Stimulated activated CD4-positive, alpha-beta T cell treated with anti-CD3 and anti-CD28 coated beads, Interleukin-4, amount 100 ng/mL, for 48 hours (primary cell): ENCODE data around the gene DIDO1.

Experiments used
- DNase-seq, 2 donors: peaks; one replicate each; pipeline ENCODE4 v3.0.0-alpha.2; 2020; ENCODE audit warnings: low read depth in 2 of 2

The DIDO1 gene

DNA sequence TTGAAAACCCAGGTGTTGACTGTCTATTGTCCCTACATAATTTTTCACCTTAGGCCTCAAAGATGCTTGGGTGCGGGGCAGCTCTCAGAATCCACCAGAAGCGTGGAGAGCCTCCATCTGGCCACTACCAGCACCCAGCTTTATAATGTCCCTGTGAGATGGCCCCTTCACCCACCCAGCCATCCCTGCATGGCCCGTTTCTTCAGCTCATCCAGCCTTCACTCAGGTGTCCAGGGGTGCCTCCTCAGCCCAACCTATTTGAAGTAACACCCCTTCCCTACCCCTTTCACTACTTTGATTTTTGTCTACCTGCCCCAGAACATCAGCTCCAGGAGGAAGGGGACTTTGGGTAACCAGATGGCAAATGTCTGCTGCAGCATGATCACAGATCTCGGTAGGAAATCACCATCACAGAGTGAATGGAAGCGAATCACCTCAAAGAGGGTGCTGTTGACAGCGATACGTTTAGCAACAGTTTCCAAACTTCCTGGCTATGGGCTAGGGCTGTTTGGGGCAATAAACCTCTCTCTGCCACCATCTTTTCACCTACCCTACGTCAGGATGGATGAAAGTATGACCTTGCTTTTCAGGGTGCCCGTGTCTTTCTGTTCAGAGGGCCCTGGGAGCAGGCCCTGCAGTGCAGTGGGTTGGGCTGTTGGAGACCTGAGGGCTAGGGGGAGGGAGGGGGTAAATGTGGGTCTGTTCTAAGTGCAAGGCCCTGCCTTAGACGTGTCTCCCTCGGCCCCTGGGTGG, 25.0 kb upstream of the DIDO1 start:
- no peak for DNase-seq

DNA sequence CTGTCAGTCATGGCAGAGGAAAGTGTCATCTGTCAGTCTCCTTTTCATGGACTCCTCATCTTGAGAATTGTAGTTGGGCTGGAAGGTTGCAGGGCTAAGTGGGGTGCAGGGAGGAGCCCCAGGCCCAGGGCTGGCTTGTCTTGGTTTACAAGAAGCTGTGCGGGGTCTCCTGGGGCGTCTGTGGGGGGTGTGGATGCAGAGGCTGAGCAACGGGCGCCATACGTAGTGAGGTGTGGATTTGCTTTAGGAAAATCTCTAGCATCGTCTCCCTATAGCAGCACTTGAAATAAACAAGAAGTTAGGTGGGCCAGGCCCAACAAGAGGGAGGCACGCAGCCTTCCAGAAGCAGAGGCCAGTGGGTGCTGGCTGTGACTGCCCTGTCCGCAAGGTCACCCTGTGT, 24.4 kb upstream of the DIDO1 start:
- DNase-seq, result no peak

DNA sequence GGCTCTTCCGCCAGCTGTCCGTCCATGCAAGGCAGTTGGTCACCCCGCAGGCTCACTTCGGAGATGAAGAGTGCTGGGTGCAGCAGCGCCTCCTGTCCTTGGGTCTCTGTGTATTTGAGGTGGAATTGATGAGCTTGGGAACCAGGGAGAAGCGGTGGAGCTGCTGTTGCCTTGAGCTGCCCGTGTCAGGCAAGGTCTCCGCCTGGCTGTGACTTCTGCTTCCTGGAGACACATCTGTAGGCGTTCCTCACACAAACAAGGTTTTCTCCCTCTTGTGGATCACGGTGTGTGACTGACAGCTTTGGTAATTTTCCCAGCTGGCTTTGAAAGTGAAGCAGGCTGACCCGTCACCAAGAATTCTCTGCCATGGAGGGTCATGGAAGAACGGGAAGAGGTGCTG, 23.7 kb upstream of the DIDO1 start:
- DNase-seq, result no peak

DNA sequence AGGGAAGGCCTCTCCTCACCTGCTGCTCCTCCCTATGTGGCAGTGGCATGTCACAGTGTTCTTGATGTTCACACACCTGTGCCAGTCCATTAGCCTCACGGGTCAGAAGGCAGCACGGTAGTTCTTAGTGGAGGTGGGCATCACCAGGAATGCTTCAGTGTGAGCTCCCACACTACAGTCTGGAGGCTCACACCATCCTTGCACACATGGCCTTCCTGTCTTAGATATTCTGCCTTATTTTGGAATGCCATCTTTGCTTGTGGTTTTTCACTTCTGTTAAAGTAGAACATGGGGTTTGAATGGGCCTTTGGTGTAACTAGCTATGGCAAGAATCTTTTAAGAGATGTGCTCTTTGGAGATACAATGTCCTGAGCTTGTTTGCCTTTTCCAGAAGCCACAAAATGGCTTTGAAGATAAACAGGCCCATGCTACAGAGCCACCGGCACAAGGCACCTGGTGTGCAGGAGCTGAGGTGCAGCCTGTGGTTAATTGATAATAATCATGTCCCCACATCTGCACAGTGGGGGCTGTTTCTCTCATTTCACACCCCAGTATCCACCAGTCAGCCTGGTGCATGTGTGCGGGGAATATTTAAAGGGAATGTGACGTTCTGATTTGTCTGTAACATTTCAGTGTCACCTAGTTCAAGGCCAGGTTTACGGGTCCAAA, 23.0 kb upstream of the DIDO1 start:
- no peak for DNase-seq

DNA sequence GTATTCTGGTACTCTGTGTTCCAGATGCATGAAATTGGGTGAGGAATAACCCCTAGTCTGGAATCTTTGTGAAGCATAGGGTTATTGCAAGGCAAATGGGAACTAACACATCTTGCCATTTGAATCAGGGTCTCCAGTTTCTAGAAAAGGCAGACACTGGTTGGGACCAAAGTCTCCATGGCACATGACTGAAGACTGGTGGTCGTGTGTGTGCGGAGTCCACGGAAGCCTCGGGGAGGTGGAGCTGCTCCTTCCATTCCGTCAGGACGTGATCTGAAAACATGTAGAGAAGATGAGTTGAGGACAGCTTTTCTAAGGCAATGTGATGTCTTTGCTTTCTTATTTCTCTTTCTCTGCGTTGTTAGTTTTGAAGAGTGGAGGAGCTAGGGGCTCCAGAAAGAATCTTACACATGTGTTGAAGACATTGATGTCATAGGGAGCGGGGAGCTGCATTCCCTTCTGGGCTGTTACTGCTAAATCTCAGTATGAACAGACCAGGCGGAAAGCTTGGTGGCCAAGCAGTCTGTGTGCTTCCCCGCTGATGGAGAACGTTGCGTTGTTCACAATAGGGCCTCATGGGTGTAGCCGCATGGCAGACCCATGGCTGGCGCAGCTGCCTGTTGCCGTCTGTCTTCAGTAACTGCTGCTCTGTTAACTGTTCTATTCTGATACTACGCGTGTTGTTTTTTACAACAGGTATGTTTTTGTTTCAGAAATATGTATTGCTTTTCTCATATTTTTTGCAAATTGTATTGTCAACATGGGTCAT, 21.4 kb upstream of the DIDO1 start:
- no peak for DNase-seq

DNA sequence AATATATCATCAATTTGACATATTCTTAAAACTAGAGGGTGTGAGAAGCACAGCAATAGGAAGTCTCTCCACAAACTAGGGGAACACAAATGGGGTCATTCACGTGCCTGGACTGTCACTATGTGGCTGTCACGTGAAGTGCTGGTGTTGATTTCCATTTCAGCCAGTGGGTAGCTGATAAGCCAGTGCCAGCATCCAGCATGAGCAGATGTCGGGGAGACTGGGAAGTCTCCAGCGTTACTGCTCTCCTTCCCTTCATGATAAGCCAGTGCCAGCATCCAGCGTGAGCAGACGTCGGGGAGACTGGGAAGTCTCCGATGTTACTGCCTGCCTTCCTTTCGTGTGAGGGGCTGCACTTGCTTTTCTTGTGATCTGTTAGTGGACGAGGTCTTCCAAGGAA, 20.6 kb upstream of the DIDO1 start:
- no peak for DNase-seq

DNA sequence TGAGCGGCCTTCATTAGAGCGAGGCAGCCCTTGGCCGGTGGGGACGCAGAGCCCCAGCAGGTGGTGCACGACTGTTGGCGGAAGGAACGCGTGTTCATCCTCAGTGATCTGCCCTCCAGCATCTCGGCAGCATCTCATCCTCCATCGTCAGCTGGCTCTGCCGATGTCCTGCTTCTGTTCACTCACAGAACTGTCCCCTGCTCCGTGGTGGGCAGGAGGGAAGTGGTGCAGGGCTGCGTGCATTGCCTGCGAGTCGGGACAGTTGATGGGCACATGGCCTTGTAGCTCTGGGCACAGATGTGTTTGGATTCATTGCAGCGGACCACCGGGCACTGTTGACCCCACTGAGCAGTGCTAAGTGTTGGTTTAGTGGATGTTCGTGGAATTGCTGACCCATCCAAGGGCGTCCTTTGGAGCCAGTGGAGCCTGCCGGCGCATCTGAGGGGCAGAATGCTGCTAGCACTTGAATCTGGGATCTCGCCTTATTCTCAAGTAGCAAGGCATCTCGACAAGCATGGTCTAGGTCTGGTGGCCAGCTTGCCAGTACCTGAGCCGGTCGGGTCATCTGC, 19.6 kb upstream of the DIDO1 start:
- no peak for DNase-seq

DNA sequence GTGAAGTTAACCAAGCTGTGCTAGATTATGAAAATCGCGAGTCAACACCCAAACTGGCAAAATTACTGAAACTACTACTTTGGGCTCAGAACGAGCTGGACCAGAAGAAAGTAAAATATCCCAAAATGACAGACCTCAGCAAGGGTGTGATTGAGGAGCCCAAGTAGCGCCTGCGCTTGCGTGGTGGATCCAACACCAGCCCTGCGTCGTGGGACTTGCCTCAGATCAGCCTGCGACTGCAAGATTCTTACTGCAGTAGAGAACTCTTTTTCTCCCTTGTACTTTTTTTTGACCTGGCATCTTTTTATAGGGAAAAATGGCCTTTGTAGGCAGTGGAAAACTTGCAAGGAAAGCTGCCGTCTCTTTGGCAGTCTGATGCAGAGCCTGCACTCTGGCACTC, 18.4 kb upstream of the DIDO1 start:
- no peak for DNase-seq

DNA sequence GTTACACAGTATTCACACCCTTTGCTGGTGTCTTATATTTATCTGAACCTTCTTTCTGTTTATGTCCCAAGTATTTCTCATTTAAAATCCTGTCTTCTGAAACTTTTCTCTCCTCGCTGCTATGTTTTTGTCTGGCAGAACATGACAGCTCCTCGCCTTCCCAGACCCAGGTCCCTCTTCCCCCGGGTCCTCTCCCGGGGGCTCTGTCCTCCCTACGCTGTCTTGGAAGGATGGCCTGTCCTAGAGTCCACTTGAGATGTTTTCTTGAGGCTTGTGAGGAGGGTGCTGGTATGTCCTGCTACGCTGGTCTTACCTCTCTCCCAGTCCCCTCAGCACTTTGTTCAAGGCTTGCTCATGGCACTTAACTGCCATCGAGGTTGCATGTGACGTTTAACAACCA, 17.9 kb upstream of the DIDO1 start:
- no peak for DNase-seq

DNA sequence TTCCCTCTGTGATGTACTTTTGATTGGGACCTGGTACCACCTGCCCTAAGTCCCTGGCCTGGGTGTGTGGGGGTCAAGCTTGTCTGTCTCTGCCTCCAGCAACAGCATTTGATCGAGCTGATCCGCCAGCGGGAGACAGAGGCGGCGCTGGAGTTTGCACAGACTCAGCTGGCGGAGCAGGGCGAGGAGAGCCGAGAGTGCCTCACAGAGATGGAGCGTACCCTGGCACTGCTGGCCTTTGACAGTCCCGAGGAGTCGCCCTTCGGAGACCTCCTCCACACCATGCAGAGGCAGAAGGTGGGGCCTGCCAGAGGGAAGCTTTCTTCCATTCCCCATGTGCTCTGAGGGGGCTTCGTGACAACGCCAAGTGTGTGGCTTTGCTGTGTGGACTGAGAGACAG, 17.1 kb upstream of the DIDO1 start:
- DNase-seq, result no peak

DNA sequence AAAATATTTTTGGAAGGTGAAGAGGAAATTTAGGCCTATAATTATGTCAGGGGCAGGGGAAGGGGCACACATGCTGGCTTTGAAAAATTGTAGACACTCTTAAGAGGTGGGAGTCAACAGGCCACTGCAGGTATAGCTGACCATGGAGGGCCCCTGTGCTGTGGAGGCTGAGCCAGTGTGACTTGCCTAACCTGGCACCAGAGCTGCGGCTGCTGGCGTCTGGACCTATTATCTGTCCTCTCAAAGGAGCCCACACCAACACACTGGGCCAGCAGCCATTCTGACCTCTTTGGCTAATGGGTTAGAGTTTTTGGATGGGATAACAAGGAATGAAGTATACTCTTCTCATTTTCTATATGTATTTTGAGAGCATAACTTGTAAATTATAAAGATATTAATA, 16.2 kb upstream of the DIDO1 start:
- DNase-seq, result no peak

DNA sequence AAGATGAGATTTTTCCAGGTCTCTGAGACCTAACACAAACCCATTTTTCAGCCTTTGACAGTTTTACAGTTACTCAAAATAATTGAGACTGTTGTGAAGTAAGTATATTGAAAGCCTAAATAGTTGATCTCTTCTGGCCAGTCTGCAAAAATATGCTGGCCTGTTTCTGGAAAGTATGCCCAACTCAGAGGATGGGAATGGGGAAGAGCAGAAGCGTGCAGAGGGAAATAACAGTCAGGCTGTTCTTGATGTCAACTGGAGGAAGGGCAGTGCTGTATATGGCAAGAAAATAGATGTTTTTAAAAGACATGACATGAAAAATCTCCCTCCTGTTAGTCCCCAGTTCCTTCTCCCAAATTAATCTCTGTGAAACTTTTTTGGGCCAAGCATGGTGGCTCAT, 15.5 kb upstream of the DIDO1 start:
- no peak for DNase-seq

DNA sequence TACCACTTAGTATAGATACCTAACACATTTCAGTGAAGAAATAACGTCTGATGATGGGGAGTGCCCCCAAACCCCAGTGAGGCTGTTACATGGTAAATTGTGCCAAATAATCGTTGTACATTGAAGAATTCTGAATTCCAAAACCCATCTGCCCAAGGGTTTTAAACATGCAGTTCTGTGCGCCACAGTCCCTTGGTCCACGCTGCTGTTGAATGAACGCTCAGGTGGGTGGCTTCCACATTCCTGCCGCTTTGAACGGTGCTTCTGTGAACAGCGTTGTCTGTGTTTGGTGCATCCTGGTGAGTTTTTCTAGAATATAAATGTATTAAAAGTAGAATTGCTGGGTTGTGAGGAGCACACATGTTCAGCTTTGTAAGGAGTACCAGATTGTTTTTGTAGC, 14.6 kb upstream of the DIDO1 start:
- DNase-seq, result no peak

DNA sequence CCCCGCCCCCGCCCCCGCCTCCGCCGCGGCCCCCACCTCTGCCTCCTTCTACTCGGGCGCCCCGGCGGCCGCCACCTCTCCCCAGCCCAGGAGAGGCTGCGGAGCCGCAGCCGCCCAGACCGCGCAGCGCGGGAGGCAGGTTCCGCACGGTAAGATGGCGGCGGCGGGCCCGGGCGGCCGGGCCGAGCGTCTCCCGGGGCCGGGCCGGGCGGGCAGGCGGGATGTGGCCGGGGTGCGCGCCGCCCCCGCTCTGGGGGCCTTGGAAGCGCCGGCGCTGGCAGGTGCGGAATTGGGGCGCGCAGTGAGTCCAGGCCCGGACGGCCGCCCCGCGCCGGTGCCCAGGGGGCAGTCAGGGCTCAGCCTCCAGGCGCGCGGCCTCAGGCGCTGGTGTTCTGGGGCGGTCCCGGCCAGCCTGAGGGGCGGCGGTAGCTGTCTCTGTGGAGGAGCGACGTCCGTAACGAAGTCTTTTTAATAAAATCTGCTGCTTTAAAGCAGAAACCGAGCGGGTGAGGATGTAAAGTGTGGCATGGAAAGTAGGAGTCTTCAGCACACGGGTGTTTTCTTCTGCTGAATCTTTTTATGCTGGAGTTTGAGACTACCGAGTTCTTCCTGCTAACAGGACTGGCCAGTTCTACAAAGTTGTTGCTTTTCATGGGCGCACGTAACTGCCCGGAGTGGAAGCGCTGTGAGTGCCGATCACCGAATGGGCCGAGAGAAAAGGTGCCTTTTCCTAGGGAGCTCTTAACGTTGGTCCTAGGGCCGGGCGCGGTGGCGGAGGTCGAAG, 12.0 kb upstream of the DIDO1 start, which contains the start of gene GID8:
Gene GID8 (plus strand): TSS at position 43 of the 784 bp plus-strand sequence. CDS start 3,356 bp downstream, outside the sequence.
- DNase-seq, result peak; percentile 35 to 38

DNA sequence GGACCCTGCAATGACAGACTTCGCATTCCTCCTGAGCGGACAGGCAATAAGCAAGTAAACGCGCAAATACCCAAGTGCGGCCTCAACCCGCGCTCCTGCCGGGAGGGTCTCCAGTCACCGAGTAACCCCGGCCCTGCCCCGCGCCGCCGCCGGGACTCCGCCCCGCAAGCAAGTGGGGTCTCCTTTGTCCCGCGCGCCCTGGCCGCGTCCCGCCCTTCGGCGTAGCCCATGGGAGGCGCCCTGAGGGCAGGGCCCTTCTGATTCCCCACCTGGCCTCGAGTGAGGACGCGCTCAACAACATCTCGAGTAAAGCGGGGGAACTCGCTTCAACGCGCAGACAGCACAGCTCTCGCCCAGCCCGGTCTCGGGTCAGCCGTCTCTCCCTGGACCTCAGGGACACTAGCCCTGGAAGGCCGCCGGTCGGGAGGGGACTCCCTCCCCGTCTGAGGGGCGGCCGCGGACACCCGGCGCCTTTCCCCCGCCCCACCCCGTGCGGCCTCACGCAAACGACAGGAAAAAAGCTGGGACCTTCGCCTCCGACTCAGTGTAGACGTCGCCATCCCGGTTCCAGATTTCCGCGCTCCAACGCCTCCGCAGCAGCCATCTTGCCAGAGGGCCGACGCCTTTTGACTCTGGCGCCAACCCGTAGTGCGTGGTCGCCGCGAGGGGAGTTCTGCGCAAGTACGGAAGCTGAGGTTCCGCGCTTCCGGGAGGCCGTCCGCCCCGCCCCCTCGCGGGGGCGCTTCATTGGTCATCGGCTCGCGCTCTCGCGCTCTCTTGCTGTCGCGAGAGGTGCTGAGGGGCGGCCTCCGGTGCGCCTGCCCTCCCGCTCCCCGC, 11.2 kb upstream of the DIDO1 start:
- peak; percentile 93 to 96 for DNase-seq

DNA sequence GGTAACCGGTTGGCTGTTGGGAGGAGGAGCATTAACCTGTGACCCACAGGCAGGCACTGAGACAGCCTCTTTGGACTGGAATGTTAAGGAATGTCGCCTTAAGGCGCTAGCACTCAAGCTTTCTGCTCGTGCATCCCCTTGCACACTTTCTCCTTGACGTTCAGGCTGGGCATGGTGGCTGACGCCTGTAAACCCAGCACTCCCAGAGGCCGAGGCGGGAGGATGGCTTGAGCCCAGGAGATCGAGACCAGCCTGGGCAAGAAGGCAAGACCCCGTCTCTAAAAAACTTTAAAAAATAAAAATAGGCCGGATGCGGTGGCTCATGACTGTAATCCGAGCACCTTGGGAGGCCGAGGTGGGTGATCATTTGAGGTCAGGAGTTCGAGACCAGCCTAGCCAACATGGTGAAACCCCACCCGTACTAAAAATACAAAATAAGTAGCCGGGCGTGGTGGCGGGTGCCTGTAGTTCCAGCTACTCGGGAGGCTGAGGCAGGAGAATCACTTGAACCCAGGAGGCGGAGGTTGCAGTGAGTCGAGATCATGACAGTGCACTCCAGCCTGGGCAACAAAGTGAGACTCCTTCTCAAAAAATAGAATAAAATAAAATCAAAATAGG, 9.8 kb upstream of the DIDO1 start:
- no peak for DNase-seq

DNA sequence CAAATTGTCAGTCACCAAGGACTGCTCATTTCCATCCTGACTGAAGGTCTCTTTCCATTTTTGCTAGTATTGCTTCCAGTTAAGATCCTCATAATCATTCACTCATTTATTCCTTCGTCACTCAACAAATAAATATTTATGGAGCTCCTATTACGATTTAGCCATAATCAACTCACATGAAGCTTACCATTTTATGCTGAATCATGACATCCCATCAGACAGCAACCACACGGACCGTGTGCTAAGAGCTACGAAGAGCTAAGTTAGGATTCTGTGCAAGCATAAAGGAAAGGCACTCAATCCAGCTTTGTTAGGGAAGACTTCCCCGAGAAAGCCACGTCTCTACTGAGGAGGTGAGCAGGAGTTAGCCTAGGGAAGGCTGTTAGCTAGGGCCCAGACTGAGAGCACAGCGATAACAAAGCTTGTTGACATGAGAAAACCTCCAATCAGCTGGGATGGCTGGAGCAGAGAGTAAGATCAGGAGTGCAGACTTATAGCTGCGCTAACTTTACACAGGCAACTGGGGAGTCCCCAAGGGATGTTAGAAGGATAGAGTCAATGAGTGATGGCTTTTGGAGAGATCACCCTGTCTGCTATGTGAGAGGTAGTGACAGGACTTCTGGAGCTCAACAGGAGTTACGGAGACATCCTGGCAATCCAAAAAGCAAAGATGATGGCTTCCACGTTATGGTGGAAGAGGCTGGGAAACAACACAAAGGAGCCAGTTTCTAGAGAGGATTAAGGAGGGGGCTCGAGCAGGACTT, 9.1 kb upstream of the DIDO1 start:
- no peak for DNase-seq

DNA sequence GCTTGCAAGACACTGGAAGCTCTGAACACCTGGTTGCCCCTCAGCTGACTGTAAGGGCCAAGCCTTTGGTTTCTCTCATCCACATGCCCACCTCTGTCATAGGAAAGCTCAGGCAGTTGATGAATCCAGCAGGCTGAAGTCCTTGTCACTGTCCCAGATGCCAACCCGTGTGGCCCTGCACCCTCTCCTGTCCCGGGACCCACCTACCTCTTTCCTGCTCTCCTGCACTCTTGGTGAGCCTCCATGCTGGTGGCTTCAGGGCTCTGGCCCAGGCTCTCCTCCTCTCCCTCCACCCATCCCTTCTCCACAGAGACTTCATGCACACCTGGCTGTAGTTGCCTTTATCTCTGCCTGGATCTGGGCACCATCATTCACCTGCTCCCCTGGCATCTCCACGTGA, 7.7 kb upstream of the DIDO1 start:
- no peak for DNase-seq

DNA sequence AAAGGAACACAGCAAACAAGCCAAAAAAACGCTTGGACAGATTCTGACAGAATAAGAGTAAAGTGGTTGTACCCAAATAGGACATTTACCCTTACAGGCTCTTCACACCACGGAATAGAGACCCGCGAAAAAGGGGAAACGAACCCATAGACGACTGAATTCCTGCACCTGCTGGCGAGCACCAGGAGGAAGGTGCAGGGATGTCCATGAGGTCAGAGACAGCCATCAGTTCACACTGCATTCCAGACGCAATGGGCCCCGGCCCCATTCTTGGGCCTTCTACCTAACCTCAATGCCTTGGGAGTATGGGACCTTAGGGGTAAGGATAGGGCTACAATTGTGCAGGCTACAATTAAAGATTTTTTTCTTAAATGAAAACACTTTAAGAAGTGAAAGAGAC, 5.2 kb upstream of the DIDO1 start:
- no peak for DNase-seq
